ENCODE measurements around the gene PAX1. TPM values are rescaled to one million over a fixed set of nuclear protein-coding genes. Genes with fewer than 3 reads are reported as not detected.

The PAX1 gene
- total and polyA plus RNA-seq, 9 of the 15 experiments (the other 6 are each of a cell fraction or from before 2014, with no cell fraction given), result not detected

GRCh38 chr20:21684671-21685070 lies 20.8 kb upstream of the PAX1 start:
- Histone ChIP-seq H3K36me3 (ENCODE audit: control insufficient read depth, insufficient read depth, low read length) (no peaks in the 10 kb centered on the region), H3K9me3 (replicated peaks; ENCODE audit: control insufficient read depth, insufficient read depth, low read depth, low read length) (no peaks in the 10 kb centered on the region), H3K9ac (ENCODE audit: insufficient read depth in 1 of 2, low read depth in 2 of 2, low read length in 2 of 2) (no peak overlapping the region), H3K4me2 (ENCODE audit: insufficient read depth, low read length) (no peak overlapping the region), H3K4me3 (no peak overlapping the region), H3K27me3 (ENCODE audit: control insufficient read depth in 2 of 2, insufficient read depth in 2 of 2, low read length in 2 of 2) (peaks cover 0 to 13% of the 10 kb centered on the region in 2 experiments; a peak in 1 of 5 replicates), H3K79me2 (ENCODE audit: control insufficient read depth, insufficient read depth, low read length) (no peaks in the 10 kb centered on the region), H3K4me1 (replicated peaks in 1 of 2; ENCODE audit: control insufficient read depth in 2 of 2, insufficient read depth in 2 of 2, low read length in 2 of 2) (no peaks in the 10 kb centered on the region), H3K27ac (ENCODE audit: extremely low read depth, low read depth, low read length) (no peak overlapping the region), H2AFZ (ENCODE audit: low read depth, low read length) (no peak overlapping the region), H4K20me1 (replicated peaks; ENCODE audit: control insufficient read depth, insufficient read depth, low read length) (no peaks in the 10 kb centered on the region), H3K9me1 (ENCODE audit: control insufficient read depth, insufficient read depth, low read length) (no peaks in the 10 kb centered on the region)
- in situ Hi-C loops (cut with MboI), result no loop called here
- ChIA-PET POLR2A (no interaction called here), CTCF (ENCODE audit: low intra/inter-chr PET ratio) (no interaction called here)
- intact Hi-C loops (cut with micrococcal nuclease), result no loop called here
- DNase-seq (ENCODE audit: extremely low read depth in 1 of 4, low spot score in 3 of 4), result no peak
- 0% methylated on average over 3 of the region's 3 CpGs for WGBS (ENCODE audit: insufficient coverage, low coverage, missing lambda C conversion rate)
- BruUV-seq (replicated peaks), result no TSS peak
- FAIRE-seq, result no peak
- TF ChIP-seq CTCF (IDR thresholded peaks at IDR 0.05 in 2 of 3, conservative IDR thresholded peaks at IDR 0.05 in 1 of 3; ENCODE audit: insufficient read depth in 2 of 3, low read depth in 1 of 3, low read length in 3 of 3) (peak in 2 of 3 experiments; percentile 38 to 55; a peak in 4 of 6 replicates), ZNF232 (CRISPR knock-in tag; IDR thresholded peaks at IDR 0.05) (no peak), ARID1B (IDR thresholded peaks at IDR 0.05) (no peak), ZNF143 (CRISPR knock-in tag; IDR thresholded peaks at IDR 0.05) (no peak), NCOA6 (IDR thresholded peaks at IDR 0.05) (no peak), FOSL1 (tag; conservative IDR thresholded peaks at IDR 0.05) (no peak), RBM39 (optimal IDR thresholded peaks at IDR 0.05; ENCODE audit: low read depth, low read length) (no peak)
- ATAC-seq, result no peak
